H1 (cell line): ENCODE data around the gene KLHL29. TPM values are rescaled to one million over a fixed set of nuclear protein-coding genes. Genes with fewer than 3 reads are reported as not detected.

Experiments used
- CTCF ChIA-PET: fragments of 300-600 bp; sonication (Branson Sonifier 250); formaldehyde crosslinking; loops from one replicate; lab custom pipeline; 2021; ENCODE audit not compliant: partially characterized antibody; lab: Charles Lee
- POLR2A ChIA-PET: fragments of 300-600 bp; sonication (Branson Sonifier 250); formaldehyde crosslinking; loops from one replicate; lab custom pipeline; 2021; ENCODE audit warnings: inconsistent platforms; ENCODE audit not compliant: partially characterized antibody; lab: Charles Lee
- DNase-seq, 2 experiments: peaks; one replicate each; pipeline versions ENCODE4 v3.0.0 to v3.0.0-alpha.2; 2010 to 2022; ENCODE audit warnings: low spot score in 2 of 2, low read depth in 1 of 2, mixed read lengths in 1 of 2
- FAIRE-seq: peaks from 2 replicates; lab custom pipeline; 2011; peaks lifted over from hg19 to GRCh38; lab: Jason Lieb, UNC
- H2AFZ ChIP-seq: 2 replicates; pipeline ENCODE4 v1.8.1; 2012; ENCODE audit warnings: low read length, inconsistent platforms
- H2AK5ac ChIP-seq: 2 replicates; pipeline ENCODE4 v1.6.1; 2013; ENCODE audit warnings: low read depth, low read length
- H2BK120ac ChIP-seq: replicated peaks from 2 replicates; pipeline ENCODE3; 2013; ENCODE audit warnings: low read depth, low read length, inconsistent platforms
- H2BK12ac ChIP-seq: 2 replicates; pipeline ENCODE4 v1.6.1; 2013; ENCODE audit warnings: low read depth, low read length
- H2BK15ac ChIP-seq: 2 replicates; pipeline ENCODE4 v1.6.1; 2013; ENCODE audit warnings: low read length
- H2BK20ac ChIP-seq: 2 replicates; pipeline ENCODE4 v1.6.1; 2013; ENCODE audit warnings: low read length
- H2BK5ac ChIP-seq: 2 replicates; pipeline ENCODE4 v1.6.1; 2013; ENCODE audit warnings: low read depth, low read length
- H3K14ac ChIP-seq: 2 replicates; pipeline ENCODE4 v1.6.1; 2013; ENCODE audit warnings: inconsistent platforms; ENCODE audit not compliant: insufficient read length
- H3K18ac ChIP-seq: 2 replicates; pipeline ENCODE4 v1.6.1; 2013; ENCODE audit warnings: low read length; ENCODE audit errors: extremely low read depth
- H3K23ac ChIP-seq: 2 replicates; pipeline ENCODE4 v1.6.1; 2013; ENCODE audit warnings: inconsistent platforms; ENCODE audit not compliant: insufficient read length
- H3K23me2 ChIP-seq: 2 replicates; pipeline ENCODE4 v1.6.1; 2013; ENCODE audit warnings: low read depth, low read length
- H3K27ac ChIP-seq: 2 replicates; pipeline ENCODE4 v1.6.1; 2011; ENCODE audit warnings: low read depth, low read length, inconsistent platforms
- H3K27me3 ChIP-seq, 4 experiments: replicated peaks in 1 of 4; 1 replicate in 1 of 4; 2 replicates in 3 of 4; pipeline versions ENCODE4 v1.6.1 to v1.8.1; 2011 to 2013; ENCODE audit warnings: low read length in 3 of 4, mild to moderate bottlenecking in 3 of 4, inconsistent platforms in 2 of 4, mixed read lengths in 2 of 4, moderate library complexity in 1 of 4; ENCODE audit not compliant: control insufficient read depth in 3 of 4, insufficient read depth in 3 of 4; ENCODE audit errors: extremely low read depth in 1 of 4
- H3K36me3 ChIP-seq, 4 experiments: 2 replicates each; pipeline versions ENCODE4 v1.6.1 to v1.8.1; 2011 to 2013; ENCODE audit warnings: mild to moderate bottlenecking in 4 of 4, low read length in 3 of 4, moderate library complexity in 2 of 4, control low read depth in 1 of 4, inconsistent platforms in 1 of 4; ENCODE audit not compliant: insufficient read depth in 4 of 4, control insufficient read depth in 2 of 4
- H3K4ac ChIP-seq: replicated peaks from 2 replicates; pipeline ENCODE3; 2013; ENCODE audit warnings: low read length, low read depth, mixed read lengths, inconsistent platforms; ENCODE audit not compliant: insufficient read length
- H3K4me1 ChIP-seq, 4 experiments: replicated peaks in 1 of 4; 1 replicate in 1 of 4; 2 replicates in 3 of 4; pipeline versions ENCODE4 v1.6.1 to v1.8.1; 2011 to 2013; ENCODE audit warnings: low read length in 3 of 4, inconsistent platforms in 2 of 4, mixed read lengths in 1 of 4; ENCODE audit not compliant: insufficient read depth in 4 of 4, control insufficient read depth in 3 of 4
- H3K4me2 ChIP-seq, 2 experiments: 2 replicates each; pipeline versions ENCODE4 v1.6.1 to v1.8.1; 2011 to 2013; ENCODE audit warnings: low read depth in 2 of 2, low read length in 2 of 2, control low read depth in 1 of 2, inconsistent platforms in 1 of 2, mild to moderate bottlenecking in 1 of 2; ENCODE audit not compliant: insufficient read depth in 1 of 2
- H3K4me3 ChIP-seq, 4 experiments: fragments of 200-600, 300-600 bp in 1 of 4; sonication (generic), shearing (Covaris generic), sonication (Bioruptor Twin) in 1 of 4; 2 replicates each; pipeline versions ENCODE4 v1.5.1 to v1.8.1; 2011 to 2016; ENCODE audit warnings: low read length in 4 of 4, low read depth in 3 of 4, control low read depth in 2 of 4, inconsistent platforms in 2 of 4, mild to moderate bottlenecking in 2 of 4, mixed read lengths in 1 of 4, moderate library complexity in 1 of 4; ENCODE audit not compliant: insufficient read depth in 2 of 4; ENCODE audit errors: extremely low read depth in 1 of 4
- H3K56ac ChIP-seq: replicated peaks from 2 replicates; pipeline ENCODE3; 2013; ENCODE audit warnings: low read depth, mild to moderate bottlenecking, mixed read lengths, low read length, inconsistent platforms; ENCODE audit not compliant: insufficient read length
- H3K79me1 ChIP-seq: 2 replicates; pipeline ENCODE4 v1.6.1; 2013; ENCODE audit warnings: low read depth, low read length, control low read depth
- H3K79me2 ChIP-seq, 2 experiments: 2 replicates each; pipeline versions ENCODE4 v1.6.1 to v1.8.1; 2012 to 2013; ENCODE audit warnings: low read length in 2 of 2, mild to moderate bottlenecking in 2 of 2, inconsistent platforms in 1 of 2; ENCODE audit not compliant: insufficient read depth in 2 of 2, control insufficient read depth in 1 of 2
- H3K9ac ChIP-seq, 4 experiments: replicated peaks in 1 of 4; 1 replicate in 1 of 4; 2 replicates in 3 of 4; pipeline versions ENCODE4 v1.6.1 to v1.8.1; 2011 to 2013; ENCODE audit warnings: low read depth in 3 of 4, low read length in 3 of 4, control low read depth in 2 of 4, mild to moderate bottlenecking in 2 of 4, moderate library complexity in 2 of 4, inconsistent platforms in 1 of 4; ENCODE audit errors: extremely low read depth in 1 of 4
- H3K9me3 ChIP-seq, 2 experiments: 2 replicates each; pipeline versions ENCODE4 v1.6.1 to v1.8.1; 2012 to 2013; ENCODE audit warnings: mild to moderate bottlenecking in 2 of 2, moderate library complexity in 2 of 2, control low read depth in 1 of 2, inconsistent platforms in 1 of 2, low read depth in 1 of 2, low read length in 1 of 2, mixed read lengths in 1 of 2; ENCODE audit not compliant: insufficient read depth in 2 of 2
- H4K20me1 ChIP-seq, 2 experiments: replicated peaks in 1 of 2; 2 replicates each; pipeline versions ENCODE3 to v1.8.1; 2011 to 2013; ENCODE audit warnings: inconsistent platforms in 2 of 2, low read length in 2 of 2, mild to moderate bottlenecking in 1 of 2; ENCODE audit not compliant: insufficient read depth in 2 of 2, control insufficient read depth in 1 of 2
- H4K5ac ChIP-seq: 2 replicates; pipeline ENCODE4 v1.6.1; 2013; ENCODE audit warnings: low read length, low read depth, mixed read lengths, inconsistent platforms; ENCODE audit not compliant: insufficient read length
- H4K8ac ChIP-seq: 2 replicates; pipeline ENCODE4 v1.8.0; 2013; ENCODE audit warnings: mild to moderate bottlenecking, moderate library complexity, low read length, inconsistent platforms; ENCODE audit not compliant: insufficient read depth; ENCODE audit errors: extremely low read depth
- H4K91ac ChIP-seq: replicated peaks from 2 replicates; pipeline ENCODE3; 2013; ENCODE audit warnings: low read length, mixed read lengths, inconsistent platforms; ENCODE audit not compliant: insufficient read length
- BACH1 ChIP-seq: IDR thresholded peaks from 2 replicates; pipeline ENCODE4 v1.6.1; 2012; ENCODE audit warnings: low read length, improper control_type of control experiment
- BCL11A ChIP-seq, 2 experiments: IDR thresholded peaks; one replicate each; pipeline ENCODE4 v1.6.1; 2011; ENCODE audit warnings: low read depth in 2 of 2, low read length in 2 of 2, mild to moderate bottlenecking in 2 of 2
- YY1 ChIP-seq: IDR thresholded peaks from 2 replicates; pipeline ENCODE4 v1.6.1; 2011; ENCODE audit warnings: low read depth, mild to moderate bottlenecking, low read length
- WGBS, 2 experiments: shearing (Covaris generic) in 1 of 2; methylation state at CpG; one replicate each; pipeline versions ENCODE4 v1.1.6 to v1.1.7; 2013 to 2015; ENCODE audit warnings: low lambda C conversion rate in 2 of 2, mixed read lengths in 2 of 2, inconsistent platforms in 1 of 2, low coverage in 1 of 2, missing lambda C conversion rate in 1 of 2; ENCODE audit not compliant: insufficient replicate concordance in 2 of 2, insufficient coverage in 1 of 2, insufficient read length in 1 of 2; ENCODE audit errors: extremely low coverage in 1 of 2, missing lambda C conversion rate in 1 of 2; 5-methylcytosine and 5-hydroxymethylcytosine counted together
- polyA plus RNA-seq, 7 experiments: library from polyadenylated mRNA; depleted of rRNA in 3 of 7; stranded (reverse) in 5 of 7; unstranded in 2 of 7; fragments of >200 nt in 5 of 7; fragments of 200-250 nt in 2 of 7; gene quantifications; 1 replicate in 5 of 7; 2 replicates in 1 of 7; 4 replicates in 1 of 7; pipeline versions ENCODE4 v1.2.1 to v1.2.3, GENCODE V29; 2011 to 2013; ENCODE audit warnings: missing spikeins in 2 of 7, mixed read lengths in 2 of 7
- total RNA-seq: library from RNA; stranded (reverse); fragmentation: NEBNext Ultra II Directional; extraction: Animal tissue kit (Norgen Biotek cat#: 25700); gene quantifications from 2 replicates; pipeline ENCODE4 v1.2.1, GENCODE V29; 2021

The KLHL29 gene
- total and polyA plus RNA-seq, 2 of the 8 experiments (the other 6 are each of a cell fraction or from before 2014, with no cell fraction given): 1.1 to 4.7 TPM

GRCh38 chr2:23565814-23566213 lies 180.8 kb downstream of the KLHL29 start:
- Histone ChIP-seq H3K23ac (no peak overlapping the region), H2BK12ac (peak overlapping the region; percentile 91; the same call in 1 of the 2 replicates), H3K4me2 (0 out of 4 replicates have a peak overlapping the region, but pooled peaks of 1 of the 2 experiments have one; percentile 44), H3K79me2 (no peaks in the 10 kb centered on the region), H2BK20ac (0 out of 2 replicates have a peak overlapping the region, but pooled peaks have one; percentile 32), H3K4me3 (no peak overlapping the region), H3K4me1 (peaks cover 0 to 10% (median 8%) of the 10 kb centered on the region in 4 experiments; a peak in 4 of 7 replicates), H2BK5ac (0 out of 2 replicates have a peak overlapping the region, but pooled peaks have one; percentile 39), H3K56ac (no peak overlapping the region), H3K23me2 (no peaks in the 10 kb centered on the region), H3K36me3 (no peaks in the 10 kb centered on the region), H4K20me1 (no peaks in the 10 kb centered on the region), H2BK15ac (peak overlapping the region; percentile 46; the same call in 1 of the 2 replicates), H3K9ac (no peak overlapping the region; a peak in 1 of 7 replicates), H3K4ac (no peak overlapping the region), H3K27me3 (no peaks in the 10 kb centered on the region), H2AFZ (no peak overlapping the region), H3K79me1 (no peaks in the 10 kb centered on the region; the same call in 1 of the 2 replicates), H4K8ac (no peak overlapping the region), H3K9me3 (no peaks in the 10 kb centered on the region), H3K18ac (0 out of 2 replicates have a peak overlapping the region, but pooled peaks have one; percentile 39), H4K5ac (no peak overlapping the region), H4K91ac (peak overlapping the region; percentile 68), H3K14ac (no peak overlapping the region), H2AK5ac (no peak overlapping the region; the same call in 1 of the 2 replicates), H2BK120ac (no peak overlapping the region), H3K27ac (no peak overlapping the region; the same call in 1 of the 2 replicates)
- TF ChIP-seq YY1 (no peak), BACH1 (no peak), BCL11A (IDR thresholded peaks at IDR 0.05; ENCODE audit: low read depth in 2 of 2, low read length in 2 of 2) (no peak)
- WGBS, 2 experiments: 96% methylated on average over 6 of the region's 6 CpGs; no CpG with 5 or more reads in 1 of the 2 experiments
- ChIA-PET CTCF (interaction anchor here (0.6 to 4.9 kb wide), 34 partner anchors 9 to 716 kb away, joined by 3 to 28 read pairs (median 4); no protein-coding TSS in a partner anchor), POLR2A (no interaction called here)
- FAIRE-seq: no peak
- no peak for DNase-seq
